GM21737 (cell line): ENCODE data around the gene GRPEL2.
"Not testable (repeated sequence)": the region's sequence is repeated elsewhere in the genome, so short reads cannot be mapped to it uniquely, and the experiment has no call there.

Source experiments
- ATAC-seq: cut with Tn5 transposase; IDR thresholded peaks from one replicate; pipeline ENCODE4 v1.9.1; 2021; ENCODE audit warnings: mild to moderate bottlenecking, moderate library complexity; ENCODE audit not compliant: unreplicated experiment

GRPEL2 gene

GRCh38 chr5:149391076-149391475, 45.8 kb downstream of the GRPEL2 start:
- not testable (repeated sequence) for ATAC-seq

DNA sequence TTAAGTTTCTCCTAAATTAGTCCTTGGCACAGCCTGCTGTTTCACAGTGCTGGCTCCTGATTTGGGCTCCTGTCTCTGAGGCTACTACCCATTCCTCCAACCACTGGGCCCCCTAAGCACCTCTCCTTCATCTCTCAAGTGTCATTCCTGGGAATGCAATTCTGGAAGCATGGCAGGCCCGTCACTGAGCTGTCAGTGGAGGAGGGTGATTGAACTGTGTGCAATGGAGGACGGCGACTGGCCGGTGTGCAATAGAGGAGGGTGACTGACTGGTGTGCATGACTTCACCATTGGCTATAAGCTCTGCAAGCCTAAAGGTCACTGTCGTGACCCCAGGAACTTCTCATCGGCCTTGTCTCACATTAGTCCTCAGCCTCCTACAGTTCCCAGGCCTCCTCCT, 46.2 kb downstream of the GRPEL2 start:
- ATAC-seq = no peak

DNA sequence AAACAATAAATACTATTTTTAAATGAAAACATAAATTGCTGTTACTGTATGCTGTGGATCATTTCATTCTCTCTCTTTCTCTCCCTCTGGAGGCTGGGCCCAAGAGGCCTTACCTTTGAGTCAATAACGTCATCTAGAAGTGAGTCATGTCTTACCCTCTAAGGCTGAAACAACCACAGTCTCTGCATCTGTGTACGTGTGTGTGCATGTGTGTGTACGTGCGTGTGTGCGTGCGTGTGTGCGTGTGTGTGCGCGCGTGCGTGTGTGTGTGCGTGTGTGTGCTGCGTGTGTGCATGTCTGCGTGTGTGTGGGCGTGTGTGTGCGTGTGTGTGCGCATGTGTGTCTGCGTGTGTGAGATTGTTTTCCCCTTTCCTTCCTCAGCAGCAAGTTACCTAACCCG, 47.4 kb downstream of the GRPEL2 start:
- ATAC-seq = no peak

DNA sequence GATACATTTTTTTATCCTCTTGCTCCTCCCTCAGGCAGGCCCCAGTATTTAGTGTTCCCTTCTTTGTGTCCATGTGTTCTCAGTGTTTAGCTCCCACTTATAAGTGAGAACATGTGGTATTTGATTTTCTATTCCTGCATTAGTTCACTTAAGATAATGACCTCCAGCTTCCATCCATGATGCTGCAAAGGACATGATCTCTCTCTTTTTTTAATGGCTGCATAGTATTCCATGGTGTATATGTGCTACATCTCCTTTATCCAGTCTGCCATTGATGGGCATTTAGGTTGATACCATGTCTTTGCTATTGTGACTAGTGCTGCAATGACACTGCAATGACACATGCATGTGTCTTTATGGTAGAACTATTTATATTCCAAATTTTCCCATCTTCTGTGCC, 49.7 kb downstream of the GRPEL2 start:
- not testable (repeated sequence) for ATAC-seq

GRCh38 chr5:149397530-149397929, 52.2 kb downstream of the GRPEL2 start:
- ATAC-seq = no peak

- ATAC-seq = not testable (repeated sequence)
Measured at GRCh38 chr5:149398747-149399266, 53.5 kb downstream of the GRPEL2 start.

DNA sequence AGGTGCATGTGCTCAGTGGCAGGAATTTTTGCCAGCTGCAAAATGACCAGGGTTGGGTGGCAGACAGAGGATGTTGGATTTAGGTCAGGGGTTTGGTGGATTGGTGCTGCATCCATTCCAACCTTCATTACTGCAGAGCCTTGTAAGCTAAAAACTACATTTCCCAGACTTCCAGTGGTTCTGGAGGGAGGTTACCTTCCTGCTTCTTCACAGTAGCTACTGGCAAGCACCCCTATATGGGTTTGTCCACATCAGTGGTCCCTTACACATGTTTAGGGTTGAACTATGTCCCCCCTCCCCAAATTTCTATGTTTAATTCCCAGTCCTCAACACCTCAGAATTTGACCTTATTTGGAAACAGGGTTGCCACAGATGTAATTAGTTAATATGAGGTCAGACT, 54.5 kb downstream of the GRPEL2 start:
- no peak for ATAC-seq

GRCh38 chr5:149400304-149400703, 55.0 kb downstream of the GRPEL2 start:
- ATAC-seq = no peak

GRCh38 chr5:149401051-149401450, 55.8 kb downstream of the GRPEL2 start:
- no peak for ATAC-seq

DNA sequence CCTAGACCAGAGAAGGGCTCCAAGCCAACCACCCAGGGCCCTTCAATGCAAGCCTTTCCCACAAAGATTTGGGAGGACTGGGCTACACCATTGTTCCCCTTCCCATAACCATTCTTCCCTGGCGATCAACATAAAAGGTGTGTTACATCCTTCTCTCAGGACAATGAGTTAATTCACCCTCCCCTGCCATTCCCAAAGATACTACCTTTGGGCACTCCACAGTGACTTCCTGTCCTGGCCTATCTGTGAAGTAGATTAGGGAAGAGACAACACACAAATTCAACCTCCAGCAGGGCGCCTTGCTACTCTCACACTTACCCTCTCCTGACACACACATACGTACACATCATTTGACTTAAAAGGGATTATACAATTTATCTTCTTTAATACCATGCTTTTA, 57.0 kb downstream of the GRPEL2 start:
- no peak for ATAC-seq
